RPMI7951 (cell line): ENCODE data around the gene MKRN3. TPM values are rescaled to one million over a fixed set of nuclear protein-coding genes. Genes with fewer than 3 reads are reported as not detected.

ENCODE experiments used
- DNase-seq: peaks from one replicate; pipeline ENCODE4 v3.0.0-alpha.2; 2012; ENCODE audit warnings: low read depth
- total RNA-seq: library from RNA; depleted of rRNA; stranded (reverse); fragments of >200 nt; shearing (Covaris generic); gene quantifications from 2 replicates; pipeline ENCODE4 v1.2.3, GENCODE V29; 2014; rRNA removed

MKRN3 gene
- total RNA-seq, result 3.5 and 3.6 TPM in 2 replicates

DNA sequence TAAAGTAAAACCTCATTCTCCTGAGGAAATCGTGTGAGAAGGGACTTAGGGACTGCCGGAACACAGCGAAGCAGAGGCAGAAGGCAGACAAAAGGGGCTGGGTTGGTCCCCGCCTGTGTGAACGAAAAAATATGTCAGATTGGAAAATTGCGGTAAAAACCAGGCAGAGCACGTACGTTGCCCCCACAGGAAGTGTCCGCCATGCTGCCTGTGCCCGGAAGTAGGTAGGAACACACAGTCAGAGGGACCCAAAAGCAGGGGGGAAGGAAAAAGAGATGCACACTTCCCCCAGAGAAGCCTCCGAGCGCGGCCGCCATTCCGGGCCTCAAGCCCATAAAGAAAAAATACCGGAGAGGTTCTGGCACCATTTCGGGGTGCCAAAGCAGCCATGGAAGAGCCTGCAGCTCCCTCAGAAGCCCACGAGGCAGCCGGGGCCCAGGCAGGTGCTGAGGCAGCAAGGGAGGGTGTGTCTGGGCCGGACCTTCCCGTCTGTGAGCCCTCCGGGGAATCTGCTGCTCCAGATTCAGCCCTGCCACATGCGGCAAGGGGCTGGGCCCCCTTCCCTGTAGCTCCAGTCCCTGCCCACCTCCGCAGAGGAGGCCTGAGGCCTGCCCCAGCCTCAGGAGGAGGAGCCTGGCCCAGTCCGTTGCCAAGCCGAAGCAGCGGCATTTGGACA, at the start of gene MKRN3:
TSS of gene MKRN3 (plus strand) at position 280 of the 676 bp plus-strand sequence. CDS start at position 389, 109 bp downstream.
- DNase-seq, result peak; percentile 82

DNA sequence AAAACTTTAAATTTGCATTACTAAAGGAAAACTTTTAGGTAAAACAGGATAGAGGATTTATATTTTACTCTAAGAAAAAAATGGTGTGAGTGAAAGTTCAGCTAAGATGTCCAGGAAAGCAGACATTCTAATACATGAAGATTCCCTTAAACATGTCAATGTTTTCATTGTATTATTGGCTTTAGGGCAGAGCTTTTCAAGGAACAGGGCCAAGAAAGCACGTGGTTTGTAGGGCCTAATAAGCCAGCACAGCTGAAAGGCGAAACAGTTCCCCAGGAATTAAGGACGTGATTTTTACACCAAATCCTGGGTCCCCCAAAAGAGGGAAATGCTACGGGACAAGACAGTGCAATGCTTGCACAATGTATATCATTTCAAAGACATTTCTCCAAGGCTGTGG, 48.6 kb upstream of the MKRN3 start:
- DNase-seq, result no peak

DNA sequence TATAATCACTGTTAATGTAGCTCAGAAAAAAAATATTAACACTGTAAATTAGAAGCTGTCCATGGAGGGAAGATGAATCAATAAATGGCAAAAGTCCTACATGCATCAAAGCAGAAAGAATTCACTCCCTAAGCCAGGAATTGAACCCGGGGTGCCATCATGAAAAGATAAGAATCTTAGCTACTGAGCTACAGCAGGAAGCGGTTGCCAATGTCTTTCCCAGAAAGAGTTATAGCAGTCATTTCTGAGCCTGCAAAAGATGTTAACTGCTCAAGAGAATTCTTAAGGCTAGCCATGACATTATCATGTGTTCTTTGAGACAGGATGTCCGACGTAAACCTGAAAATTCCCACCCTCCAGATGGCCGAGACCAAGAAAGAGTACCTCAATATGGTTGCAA, 47.4 kb upstream of the MKRN3 start:
- no peak for DNase-seq

DNA sequence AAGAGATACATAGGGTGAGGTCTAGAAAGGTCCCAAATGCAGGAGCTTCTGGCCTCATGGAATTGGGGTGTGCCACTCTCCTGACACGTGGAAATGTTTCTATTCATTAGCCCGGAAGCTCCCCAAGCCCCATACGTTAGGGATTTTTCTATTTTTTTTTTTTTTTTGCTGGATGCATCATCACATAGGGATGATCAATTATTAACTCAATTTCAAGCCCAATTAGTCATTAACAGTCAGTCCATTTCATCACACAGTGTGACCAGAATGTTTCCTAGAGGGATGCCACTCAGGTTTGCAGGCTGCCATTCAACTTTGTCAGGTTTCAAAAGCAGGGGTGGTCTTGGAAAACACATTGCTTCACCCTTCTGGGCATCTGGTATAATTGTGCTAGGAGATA, 40.7 kb upstream of the MKRN3 start:
- DNase-seq, result no peak

- DNase-seq, result no peak
Observed at GRCh38 chr15:23529891-23530290, 35.6 kb upstream of the MKRN3 start.

DNA sequence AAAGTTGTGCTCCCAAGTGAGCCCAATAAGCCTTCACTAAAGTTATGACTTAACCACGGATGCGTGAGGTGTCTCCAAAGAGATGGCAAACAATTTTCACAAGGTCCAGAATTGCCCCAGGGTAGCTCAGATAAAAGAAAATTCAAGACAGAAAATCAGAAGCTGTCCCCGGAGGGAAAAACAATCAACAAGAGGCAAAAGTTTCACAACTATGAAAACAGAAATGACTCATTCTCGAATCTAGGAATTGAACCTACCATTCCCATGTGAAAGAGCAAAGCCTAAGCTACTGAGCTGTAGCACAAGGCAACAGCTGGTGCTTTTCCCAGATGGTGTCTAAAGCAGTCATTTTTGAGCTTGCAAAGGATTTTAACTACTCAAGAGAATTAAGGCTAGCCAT, 33.5 kb upstream of the MKRN3 start:
- DNase-seq, result peak; percentile 48

- DNase-seq, result no peak
Observed at GRCh38 chr15:23536659-23537058, 28.8 kb upstream of the MKRN3 start.

DNA sequence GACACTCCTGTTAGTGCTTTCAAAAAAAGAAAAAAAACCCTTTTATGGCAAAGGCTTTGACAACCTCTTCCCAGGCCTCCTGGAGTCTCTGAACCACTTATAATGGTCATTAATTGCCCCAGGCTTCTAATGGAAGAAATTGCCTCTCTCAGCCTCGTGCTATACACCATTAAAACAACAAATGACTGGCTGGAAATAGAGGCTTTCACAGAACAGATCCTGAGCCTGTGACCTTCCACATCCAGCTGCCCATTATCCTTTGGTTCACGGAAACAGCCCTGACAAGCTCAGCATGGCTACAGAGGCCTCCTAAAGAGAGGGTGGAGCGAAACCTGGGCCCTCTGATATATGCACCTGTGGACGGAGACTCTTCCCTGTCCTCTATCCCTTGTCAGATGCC, 26.8 kb upstream of the MKRN3 start:
- DNase-seq, result no peak

DNA sequence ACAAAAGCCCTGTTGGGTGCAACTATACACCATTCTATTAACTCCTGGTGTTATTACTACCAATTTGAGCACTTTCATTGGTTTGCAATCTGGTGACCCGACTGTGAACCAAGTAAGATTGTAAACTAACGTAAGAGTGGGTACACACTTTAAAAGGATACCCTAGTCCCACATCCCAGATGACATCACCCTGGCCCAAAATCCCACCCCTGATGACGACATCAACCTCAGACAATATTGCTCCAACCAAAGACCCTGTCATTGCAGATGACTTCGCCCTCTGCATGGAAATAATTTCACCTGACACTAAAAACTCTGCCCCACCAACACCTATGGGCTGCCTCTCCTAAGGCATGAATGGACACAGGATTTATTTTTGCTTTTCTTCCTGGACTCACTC, 25.6 kb upstream of the MKRN3 start:
- DNase-seq, result no peak

DNA sequence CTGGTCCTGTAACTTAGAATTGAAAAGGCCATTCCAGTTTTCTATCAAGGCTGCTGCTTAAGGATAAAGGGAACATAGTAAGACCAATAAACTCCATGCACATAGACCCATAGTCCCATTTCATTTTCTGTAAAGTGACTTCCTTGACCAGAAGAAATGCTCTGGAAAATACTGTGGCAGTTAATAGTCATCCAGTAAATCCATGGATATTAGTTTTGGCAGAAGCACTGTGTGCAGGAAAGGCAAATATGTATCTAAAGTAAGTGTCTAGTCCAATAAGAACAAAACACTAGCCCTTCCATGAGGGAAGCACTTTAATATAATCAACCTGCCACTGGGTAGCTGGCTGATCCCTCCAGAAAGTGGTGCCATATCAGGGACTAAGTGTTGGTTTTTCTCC, 19.3 kb upstream of the MKRN3 start:
- no peak for DNase-seq

DNA sequence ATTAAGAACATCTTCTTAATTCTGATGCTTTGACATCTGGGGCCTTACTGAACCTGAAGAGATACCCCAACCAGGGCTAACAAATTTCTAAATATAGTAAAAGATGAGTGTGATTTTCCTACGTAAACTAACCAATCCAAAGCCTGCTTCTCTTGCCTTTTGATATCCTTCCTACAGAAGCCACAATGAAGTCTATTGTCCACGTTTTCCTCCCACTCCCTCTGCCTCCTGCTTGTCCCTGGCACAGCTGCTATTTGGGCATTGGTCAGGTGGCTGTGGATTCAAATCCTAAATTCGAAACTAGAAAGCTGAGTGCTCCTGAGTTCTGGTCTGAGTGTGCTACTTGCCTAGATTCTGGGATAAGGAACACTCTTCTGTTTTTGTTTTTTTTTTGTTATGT, 17.4 kb upstream of the MKRN3 start:
- DNase-seq, result no peak

GRCh38 chr15:23561914-23562313, 3.6 kb upstream of the MKRN3 start:
- DNase-seq, result no peak

- peak; percentile 19 for DNase-seq
Observed at GRCh38 chr15:23564821-23565394, 566 bp upstream of the MKRN3 start.

DNA sequence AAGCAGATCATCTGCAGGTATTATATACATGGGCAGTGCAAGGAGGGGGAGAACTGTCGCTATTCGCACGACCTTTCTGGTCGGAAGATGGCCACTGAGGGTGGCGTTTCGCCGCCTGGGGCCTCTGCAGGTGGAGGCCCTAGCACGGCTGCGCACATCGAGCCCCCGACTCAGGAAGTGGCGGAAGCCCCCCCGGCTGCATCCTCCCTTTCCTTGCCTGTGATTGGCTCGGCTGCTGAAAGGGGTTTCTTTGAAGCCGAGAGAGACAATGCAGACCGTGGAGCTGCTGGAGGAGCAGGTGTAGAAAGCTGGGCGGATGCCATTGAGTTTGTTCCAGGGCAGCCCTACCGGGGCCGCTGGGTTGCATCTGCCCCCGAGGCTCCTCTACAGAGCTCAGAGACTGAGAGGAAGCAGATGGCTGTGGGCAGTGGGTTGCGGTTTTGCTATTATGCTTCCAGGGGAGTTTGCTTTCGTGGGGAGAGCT, 639 bp downstream of the MKRN3 start:
- peak; percentile 26 for DNase-seq

DNA sequence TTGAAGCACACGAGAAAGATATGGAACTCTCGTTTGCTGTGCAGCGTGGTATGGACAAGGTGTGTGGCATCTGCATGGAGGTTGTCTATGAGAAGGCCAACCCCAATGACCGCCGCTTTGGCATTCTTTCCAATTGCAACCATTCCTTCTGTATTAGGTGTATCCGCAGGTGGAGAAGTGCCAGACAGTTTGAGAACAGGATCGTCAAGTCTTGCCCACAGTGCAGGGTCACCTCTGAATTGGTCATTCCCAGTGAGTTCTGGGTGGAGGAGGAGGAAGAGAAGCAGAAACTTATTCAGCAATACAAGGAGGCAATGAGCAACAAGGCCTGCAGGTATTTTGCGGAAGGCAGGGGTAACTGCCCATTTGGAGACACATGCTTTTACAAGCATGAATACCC, 1.2 kb downstream of the MKRN3 start:
- no peak for DNase-seq

- DNase-seq, result no peak
Observed at GRCh38 chr15:23567921-23568320, 2.4 kb downstream of the MKRN3 start.

GRCh38 chr15:23569151-23569925, 3.9 kb downstream of the MKRN3 start:
- no peak for DNase-seq

DNA sequence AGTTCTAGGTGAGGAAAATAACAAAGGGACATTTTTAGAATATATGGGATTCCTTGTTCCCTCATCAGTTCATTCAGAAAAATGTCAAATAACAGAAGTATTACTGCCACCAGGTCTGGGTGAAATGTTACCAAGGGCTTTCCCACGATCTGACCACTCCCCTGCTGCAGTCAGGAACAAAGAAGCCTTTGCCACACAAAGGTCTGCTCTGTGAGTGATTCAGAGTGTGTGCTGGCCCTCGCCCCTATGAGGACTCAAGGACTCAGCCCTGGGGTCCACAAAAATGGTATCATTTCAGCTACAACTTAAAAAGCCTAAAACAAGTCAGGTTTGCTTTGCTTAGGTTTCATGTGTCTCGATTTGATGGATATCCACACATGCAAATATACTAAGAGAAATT, 5.0 kb downstream of the MKRN3 start:
- DNase-seq, result no peak

DNA sequence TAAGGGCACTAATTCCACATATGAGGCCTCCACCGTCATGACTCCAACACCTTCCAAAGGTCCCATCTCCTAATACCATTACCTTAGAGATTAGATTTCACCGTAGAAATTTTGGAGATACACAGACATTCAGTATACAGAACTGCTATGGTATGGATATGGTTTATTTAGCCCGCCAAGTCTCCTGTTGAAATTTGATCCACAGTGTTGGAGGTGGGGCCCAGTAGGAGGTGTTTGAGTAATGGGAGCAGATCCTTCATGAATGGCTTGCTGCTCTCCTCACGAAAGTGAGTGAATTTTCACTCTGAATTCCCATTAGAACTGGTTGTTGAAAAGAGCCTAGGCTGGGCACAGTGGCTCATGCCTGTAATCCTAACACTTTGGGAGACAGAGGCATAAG, 7.4 kb downstream of the MKRN3 start:
- DNase-seq, result no peak

GRCh38 chr15:23574742-23575141, 9.3 kb downstream of the MKRN3 start:
- no peak for DNase-seq

GRCh38 chr15:23576061-23576460, 10.6 kb downstream of the MKRN3 start:
- DNase-seq, result no peak

- no peak for DNase-seq
Observed at GRCh38 chr15:23578521-23579150, 13.2 kb downstream of the MKRN3 start.
